Measurements from ENCODE around the gene FOXP1. TPM values are rescaled to one million over a fixed set of nuclear protein-coding genes. Genes with fewer than 3 reads are reported as not detected.

FOXP1 gene
- total RNA-seq, 4 donors from 2014 or later = 13.2 to 46.6 (median 29.2) TPM

DNA sequence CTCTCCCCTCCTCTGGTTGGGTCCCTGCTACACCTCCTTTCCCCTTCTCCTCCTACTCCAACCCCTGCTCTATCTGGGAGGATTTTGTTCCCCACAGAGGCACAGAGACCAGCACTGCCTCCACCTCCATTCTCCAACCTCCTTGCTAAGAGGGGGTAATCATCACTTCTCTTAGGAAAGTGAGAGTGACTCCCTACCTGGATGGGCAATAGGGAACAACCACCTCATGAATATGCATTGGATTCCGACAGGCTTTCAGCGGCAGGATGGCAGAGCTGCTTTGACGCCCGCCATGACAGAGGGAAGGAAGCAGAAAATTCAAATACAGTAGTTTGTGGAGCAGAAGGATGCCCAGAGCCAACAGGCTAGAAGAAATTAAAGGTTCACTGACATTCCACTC, 656.3 kb downstream of the FOXP1 start:
- TF ChIP-seq POLR2A (IDR thresholded peaks at IDR 0.05) (no peak), CTCF (IDR thresholded peaks at IDR 0.05 in 4 of 5, conservative IDR thresholded peaks at IDR 0.05 in 1 of 5) (no peak)
- Histone ChIP-seq H3K4me1 (no peaks in the 10 kb centered on the region), H3K27ac (no peak overlapping the region), H3K36me3 (no peaks in the 10 kb centered on the region), H3K9me3 (no peaks in the 10 kb centered on the region), H3K4me3 (no peak overlapping the region), H3K27me3 (no peaks in the 10 kb centered on the region)
- intact Hi-C loops (cut with DNase I; ENCODE audit: low total_unique reads) (no loop called here), in situ Hi-C loops (cut with MboI; ENCODE audit: low sequenced_read_pairs in 4 of 4) (no loop called here)
- DNase-seq (no peak), ATAC-seq (no peak)

DNA sequence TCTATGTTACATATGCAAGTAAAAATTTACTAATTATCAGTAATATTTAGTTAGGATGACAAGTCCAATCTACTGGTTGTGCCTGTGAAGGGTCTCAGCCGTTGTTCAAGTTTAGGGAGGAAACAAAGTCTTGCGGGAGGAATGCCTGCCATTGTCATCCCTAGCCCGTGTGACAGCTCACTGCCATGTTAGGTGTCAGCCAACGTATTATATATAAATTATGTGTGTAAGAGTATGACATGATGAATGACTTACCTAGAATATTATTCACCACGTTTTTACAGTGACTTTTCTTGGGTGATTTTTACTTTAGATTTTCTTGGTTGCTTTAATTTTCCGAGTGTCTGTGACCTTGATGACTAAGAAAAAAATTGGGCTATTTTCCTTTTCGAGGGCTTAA, 656.7 kb downstream of the FOXP1 start:
- intact Hi-C loops (cut with DNase I; ENCODE audit: low total_unique reads) = no loop called here
- ATAC-seq = no peak
- H3K36me3 ChIP-seq = no peaks in the 10 kb centered on the region
- no peaks in the 10 kb centered on the region for H3K4me1 ChIP-seq
- H3K9me3 ChIP-seq = no peaks in the 10 kb centered on the region
- TF ChIP-seq CTCF (IDR thresholded peaks at IDR 0.05 in 4 of 5, conservative IDR thresholded peaks at IDR 0.05 in 1 of 5) = no peak
- H3K4me3 ChIP-seq = no peak overlapping the region
- H3K27me3 ChIP-seq = no peaks in the 10 kb centered on the region
- no peak overlapping the region for H3K27ac ChIP-seq
- DNase-seq = no peak
- in situ Hi-C loops (cut with MboI; ENCODE audit: low sequenced_read_pairs in 4 of 4) = no loop called here

- no peaks in the 10 kb centered on the region for H3K36me3 ChIP-seq
- no peak for TF ChIP-seq CTCF (IDR thresholded peaks at IDR 0.05 in 4 of 5, conservative IDR thresholded peaks at IDR 0.05 in 1 of 5)
- TF ChIP-seq POLR2A (IDR thresholded peaks at IDR 0.05) = no peak
- ATAC-seq (no peak), DNase-seq (no peak)
- H3K4me1 ChIP-seq = no peaks in the 10 kb centered on the region
- no peaks in the 10 kb centered on the region for H3K9me3 ChIP-seq
- H3K27me3 ChIP-seq = no peaks in the 10 kb centered on the region
- no peak overlapping the region for H3K27ac ChIP-seq
- H3K4me3 ChIP-seq = no peak overlapping the region
- intact Hi-C loops (cut with DNase I; ENCODE audit: low total_unique reads) = no loop called here
- in situ Hi-C loops (cut with MboI; ENCODE audit: low sequenced_read_pairs in 4 of 4) = no loop called here
Observed at GRCh38 chr3:70919661-70920060, 663.9 kb downstream of the FOXP1 start.

GRCh38 chr3:70919091-70919490, 664.4 kb downstream of the FOXP1 start:
- Histone ChIP-seq H3K4me1 (no peaks in the 10 kb centered on the region), H3K27ac (no peak overlapping the region), H3K9me3 (no peaks in the 10 kb centered on the region), H3K27me3 (no peaks in the 10 kb centered on the region), H3K36me3 (no peaks in the 10 kb centered on the region), H3K4me3 (no peak overlapping the region)
- no peak for DNase-seq
- TF ChIP-seq POLR2A (IDR thresholded peaks at IDR 0.05) (no peak), CTCF (IDR thresholded peaks at IDR 0.05 in 4 of 5, conservative IDR thresholded peaks at IDR 0.05 in 1 of 5) (no peak)
- ATAC-seq = no peak
- intact Hi-C loops (cut with DNase I; ENCODE audit: low total_unique reads) (no loop called here), in situ Hi-C loops (cut with MboI; ENCODE audit: low sequenced_read_pairs in 4 of 4) (no loop called here)

DNA sequence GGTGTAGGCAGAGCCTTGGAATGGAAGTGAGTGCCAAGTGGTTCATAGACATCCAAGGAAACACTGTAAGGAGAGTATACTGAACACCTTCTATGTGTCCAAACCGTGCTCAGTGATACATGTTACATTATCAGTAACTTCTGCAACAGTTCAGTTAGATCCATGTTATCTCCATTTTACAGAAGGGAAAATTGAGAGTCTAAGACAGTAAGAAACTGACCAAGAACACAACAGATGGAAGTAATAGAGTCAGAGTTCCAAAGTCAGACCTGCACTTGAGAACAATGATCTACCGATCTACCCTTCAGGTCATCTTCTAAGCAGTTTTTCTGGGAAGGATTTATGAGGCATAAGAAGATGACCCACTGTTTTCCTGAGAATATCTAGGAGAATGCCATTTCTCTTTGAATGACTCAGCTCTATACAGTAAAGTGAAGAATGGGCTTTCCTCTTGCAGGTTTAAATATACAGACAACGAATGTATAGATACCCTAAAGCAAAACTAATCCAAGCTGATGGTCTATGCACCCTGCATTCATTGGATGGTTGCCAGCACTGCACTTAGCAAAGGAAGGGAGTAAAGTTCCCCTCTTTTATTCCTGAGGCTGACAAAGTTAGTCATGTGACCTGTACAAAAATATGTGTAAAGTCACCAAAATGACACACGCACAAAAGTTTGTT, 667.0 kb downstream of the FOXP1 start:
- DNase-seq (no peak), ATAC-seq (no peak)
- Histone ChIP-seq H3K36me3 (no peaks in the 10 kb centered on the region), H3K27ac (no peak overlapping the region), H3K27me3 (no peaks in the 10 kb centered on the region), H3K4me1 (no peaks in the 10 kb centered on the region), H3K4me3 (no peak overlapping the region), H3K9me3 (no peaks in the 10 kb centered on the region)
- TF ChIP-seq CTCF (IDR thresholded peaks at IDR 0.05 in 4 of 5, conservative IDR thresholded peaks at IDR 0.05 in 1 of 5) (no peak), POLR2A (IDR thresholded peaks at IDR 0.05) (no peak)
- intact Hi-C loops (cut with DNase I; ENCODE audit: low total_unique reads) (no loop called here), in situ Hi-C loops (cut with MboI; ENCODE audit: low sequenced_read_pairs in 4 of 4) (no loop called here)
